ENCODE results near the gene MYBPHL.

MYBPHL gene

DNA sequence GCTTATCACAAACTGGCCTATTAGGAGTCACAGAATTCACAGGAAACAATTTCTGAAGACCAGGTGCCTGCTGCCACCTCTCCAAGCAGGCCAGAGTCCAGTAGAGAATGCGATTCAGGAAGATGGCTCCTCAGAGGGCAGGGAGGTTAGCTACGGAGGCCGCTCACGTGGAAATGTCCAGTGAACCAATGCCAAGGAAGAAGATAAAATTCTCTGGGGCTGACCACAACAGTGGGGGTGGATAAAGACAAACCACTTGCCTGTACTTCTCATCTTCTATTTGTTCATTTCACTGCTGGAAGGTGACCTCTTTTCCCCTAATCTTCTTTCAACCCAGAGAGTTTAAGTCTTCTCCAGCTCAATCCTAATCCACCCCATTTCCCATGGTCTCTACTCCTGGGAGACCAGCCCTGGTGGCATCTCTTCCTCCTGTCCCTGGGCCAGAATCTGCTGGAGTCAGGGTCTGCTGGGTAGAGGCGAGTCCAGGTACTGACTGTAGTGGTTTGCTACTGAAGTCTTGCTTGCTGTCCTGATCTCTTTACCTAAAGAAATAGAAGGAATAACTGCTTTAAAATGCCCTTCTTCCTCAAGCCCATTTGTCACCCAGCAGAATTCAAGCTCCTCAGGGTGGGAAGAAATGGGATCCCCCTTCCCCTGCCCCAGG is 27.1 kb downstream of the MYBPHL start:
- DNase-seq (ENCODE audit: low spot score), result no peak

- DNase-seq (ENCODE audit: low spot score), result peak; percentile 84
Observed at GRCh38 chr1:109277434-109278204, 29.2 kb downstream of the MYBPHL start.

- DNase-seq (ENCODE audit: low spot score), result peak; percentile 51
Observed at GRCh38 chr1:109275706-109276345, 31.0 kb downstream of the MYBPHL start.

- no peak for DNase-seq (ENCODE audit: low spot score)
Observed at GRCh38 chr1:109274533-109275476, 32.0 kb downstream of the MYBPHL start.

- DNase-seq (ENCODE audit: low spot score), result no peak
Observed at GRCh38 chr1:109273570-109274288, 33.1 kb downstream of the MYBPHL start.

DNA sequence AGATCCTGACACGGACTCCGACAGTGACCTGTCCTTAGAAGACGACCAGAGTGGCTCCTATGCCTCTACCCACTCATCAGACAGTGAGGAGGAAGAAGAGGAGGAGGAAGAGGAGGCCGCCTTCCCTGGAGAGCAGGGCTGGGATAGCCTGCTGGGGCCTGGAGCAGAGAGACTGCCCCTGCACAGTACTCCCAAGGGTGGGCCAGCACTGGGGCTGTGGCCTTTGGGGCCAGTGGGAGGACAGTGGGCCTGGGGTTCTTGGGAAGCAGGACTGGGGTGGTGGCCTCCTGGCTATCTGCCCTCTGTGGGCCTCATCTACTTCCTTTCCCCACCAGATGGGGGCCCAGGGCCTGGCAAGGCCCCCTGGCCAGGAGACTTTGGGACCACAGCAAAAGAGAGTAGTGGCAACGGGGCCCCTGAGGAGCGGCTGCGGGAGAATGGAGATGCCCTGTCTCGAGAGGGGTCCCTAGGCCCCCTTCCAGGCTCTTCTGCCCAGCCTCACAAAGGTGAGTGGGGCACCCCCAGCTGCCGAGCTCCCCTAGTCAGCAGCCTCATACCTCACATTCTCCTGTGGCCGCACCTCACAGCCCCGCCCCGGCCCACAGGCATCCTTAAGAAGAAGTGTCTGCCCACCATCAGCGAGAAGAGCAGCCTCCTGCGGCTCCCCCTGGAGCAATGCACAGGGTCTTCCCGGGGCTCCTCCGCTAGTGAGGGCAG is 33.8 kb downstream of the MYBPHL start:
- DNase-seq (ENCODE audit: low spot score), result no peak

DNA sequence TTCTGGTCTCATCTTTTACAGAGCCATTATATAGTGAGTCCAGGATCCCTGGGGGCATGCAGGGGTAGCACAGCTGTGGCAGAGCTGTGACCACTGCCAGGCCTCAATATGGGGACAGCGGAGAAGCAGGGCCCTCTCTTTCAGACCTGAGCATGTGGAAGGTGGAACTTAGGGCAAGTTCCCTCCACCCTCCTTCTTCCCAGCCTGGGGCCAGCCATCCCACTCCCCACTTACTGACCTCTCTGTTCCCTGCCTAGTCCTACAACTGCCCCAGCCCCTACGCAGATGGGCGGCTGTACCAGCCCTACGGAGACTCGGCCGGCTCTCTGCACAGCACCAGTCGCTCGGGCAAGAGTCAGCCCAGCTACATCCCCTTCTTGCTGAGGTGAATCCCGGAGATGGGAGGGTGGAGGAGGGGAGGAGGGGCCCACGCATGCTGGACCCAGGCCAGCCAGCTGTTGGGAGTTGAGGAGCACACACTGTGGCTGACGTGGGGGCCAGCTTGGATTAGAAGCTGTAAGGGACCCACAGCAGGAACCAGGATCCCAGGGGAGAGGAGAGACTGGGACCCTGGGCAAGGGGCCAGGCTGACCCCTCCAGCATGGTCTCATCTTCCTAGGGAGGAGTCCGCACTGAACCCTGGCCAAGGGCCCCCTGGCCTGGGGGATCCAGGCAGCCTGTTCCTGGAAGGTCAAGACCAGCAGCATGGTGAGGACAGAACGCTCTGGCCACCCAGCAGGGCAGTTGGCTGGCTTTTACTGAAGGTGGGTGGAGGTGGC is 34.6 kb downstream of the MYBPHL start:
- DNase-seq (ENCODE audit: low spot score), result no peak

DNA sequence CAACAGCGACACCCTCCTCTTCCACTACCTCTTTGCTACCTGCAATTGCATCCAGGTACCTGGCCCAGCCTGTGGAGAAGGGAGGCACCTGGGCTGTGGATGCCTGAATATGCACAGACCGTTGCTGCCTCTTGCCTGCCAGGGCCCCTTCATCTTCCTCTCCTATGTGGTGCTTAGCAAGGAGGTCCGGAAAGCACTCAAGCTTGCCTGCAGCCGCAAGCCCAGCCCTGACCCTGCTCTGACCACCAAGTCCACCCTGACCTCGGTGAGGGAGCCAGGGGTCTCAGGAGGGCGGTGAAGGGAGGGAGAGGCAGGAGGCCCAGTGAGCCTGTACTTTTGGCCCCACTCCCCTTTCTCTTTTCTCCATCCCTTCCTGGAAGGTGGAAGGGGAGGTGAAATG is 35.4 kb downstream of the MYBPHL start:
- DNase-seq (ENCODE audit: low spot score), result no peak

DNA sequence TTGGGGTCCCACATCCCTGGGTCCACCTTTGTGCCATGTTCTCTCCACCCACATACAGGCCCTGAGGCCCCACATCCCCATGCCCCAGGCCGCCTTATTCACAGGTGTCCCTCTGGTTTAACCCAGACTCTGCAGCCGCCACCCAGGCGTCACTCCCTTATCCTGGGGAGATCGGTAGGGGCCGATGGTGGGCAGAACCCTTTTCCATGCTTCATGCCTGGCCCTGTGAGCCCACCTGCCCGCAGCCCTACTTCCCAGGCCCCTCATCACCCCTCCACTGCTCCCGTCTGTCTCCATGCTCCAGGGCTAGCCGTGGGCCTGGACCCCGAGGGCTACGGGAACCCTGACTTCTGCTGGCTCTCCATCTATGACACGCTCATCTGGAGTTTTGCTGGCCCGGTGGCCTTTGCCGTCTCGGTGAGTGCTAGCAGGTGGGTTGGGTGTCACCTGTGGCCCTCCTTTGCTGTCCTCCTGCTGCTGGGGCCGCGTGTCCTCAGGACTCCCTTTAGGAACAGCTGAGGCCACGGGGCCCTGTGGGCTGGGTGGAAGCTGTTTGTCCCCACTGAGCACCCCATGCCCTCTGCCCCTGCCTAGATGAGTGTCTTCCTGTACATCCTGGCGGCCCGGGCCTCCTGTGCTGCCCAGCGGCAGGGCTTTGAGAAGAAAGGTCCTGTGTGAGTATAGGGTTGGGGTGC is 36.0 kb downstream of the MYBPHL start:
- no peak for DNase-seq (ENCODE audit: low spot score)

DNA sequence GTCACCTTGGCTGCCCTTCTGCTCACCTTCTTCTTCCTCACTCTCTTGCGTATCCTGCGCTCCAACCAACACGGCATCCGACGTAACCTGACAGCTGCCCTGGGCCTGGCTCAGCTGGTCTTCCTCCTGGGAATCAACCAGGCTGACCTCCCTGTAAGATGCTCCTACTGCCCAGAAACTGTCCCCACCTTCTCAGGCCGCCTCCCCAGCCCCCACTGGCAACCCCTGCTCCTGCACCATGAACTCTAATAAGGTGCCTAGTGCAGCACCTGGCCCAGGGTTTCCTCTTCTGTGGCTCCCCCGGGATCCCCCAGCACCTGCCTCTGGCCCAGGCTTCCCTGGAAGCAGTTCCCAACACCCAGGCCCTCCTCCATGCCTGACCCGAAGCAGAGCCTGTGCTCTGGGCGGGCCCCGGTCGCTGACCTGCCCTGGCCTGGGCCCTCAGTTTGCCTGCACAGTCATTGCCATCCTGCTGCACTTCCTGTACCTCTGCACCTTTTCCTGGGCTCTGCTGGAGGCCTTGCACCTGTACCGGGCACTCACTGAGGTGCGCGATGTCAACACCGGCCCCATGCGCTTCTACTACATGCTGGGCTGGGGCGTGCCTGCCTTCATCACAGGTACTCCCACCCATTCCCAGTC is 36.7 kb downstream of the MYBPHL start:
- DNase-seq (ENCODE audit: low spot score), result no peak

DNA sequence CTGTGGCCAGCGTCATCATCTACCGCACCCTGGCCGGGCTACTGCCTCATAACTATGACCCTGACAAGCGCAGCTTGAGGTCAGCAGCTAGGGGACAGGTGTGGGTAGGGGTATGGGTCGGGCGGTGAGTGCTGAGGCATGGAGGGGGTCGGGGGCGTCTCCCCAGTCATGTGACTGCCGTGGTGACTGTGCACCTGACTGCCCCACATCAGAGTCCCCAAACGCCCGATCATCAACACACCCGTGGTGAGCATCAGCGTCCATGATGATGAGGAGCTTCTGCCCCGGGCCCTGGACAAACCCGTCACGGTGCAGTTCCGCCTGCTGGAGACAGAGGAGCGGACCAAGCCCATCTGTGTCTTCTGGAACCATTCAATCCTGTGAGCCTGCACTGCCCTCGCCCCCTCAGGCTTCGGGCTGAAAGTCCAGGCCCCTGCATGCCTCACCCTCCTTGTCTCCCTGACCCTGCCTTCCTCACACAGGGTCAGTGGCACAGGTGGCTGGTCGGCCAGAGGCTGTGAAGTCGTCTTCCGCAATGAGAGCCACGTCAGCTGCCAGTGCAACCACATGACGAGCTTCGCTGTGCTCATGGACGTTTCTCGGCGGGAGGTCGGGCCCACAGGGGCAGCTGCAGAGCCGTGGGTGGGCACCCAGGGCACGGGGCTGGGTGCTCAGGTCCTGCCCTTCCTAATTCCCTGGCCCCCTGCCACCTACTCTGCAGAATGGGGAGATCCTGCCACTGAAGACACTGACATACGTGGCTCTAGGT is 37.4 kb downstream of the MYBPHL start:
- DNase-seq (ENCODE audit: low spot score), result no peak

DNA sequence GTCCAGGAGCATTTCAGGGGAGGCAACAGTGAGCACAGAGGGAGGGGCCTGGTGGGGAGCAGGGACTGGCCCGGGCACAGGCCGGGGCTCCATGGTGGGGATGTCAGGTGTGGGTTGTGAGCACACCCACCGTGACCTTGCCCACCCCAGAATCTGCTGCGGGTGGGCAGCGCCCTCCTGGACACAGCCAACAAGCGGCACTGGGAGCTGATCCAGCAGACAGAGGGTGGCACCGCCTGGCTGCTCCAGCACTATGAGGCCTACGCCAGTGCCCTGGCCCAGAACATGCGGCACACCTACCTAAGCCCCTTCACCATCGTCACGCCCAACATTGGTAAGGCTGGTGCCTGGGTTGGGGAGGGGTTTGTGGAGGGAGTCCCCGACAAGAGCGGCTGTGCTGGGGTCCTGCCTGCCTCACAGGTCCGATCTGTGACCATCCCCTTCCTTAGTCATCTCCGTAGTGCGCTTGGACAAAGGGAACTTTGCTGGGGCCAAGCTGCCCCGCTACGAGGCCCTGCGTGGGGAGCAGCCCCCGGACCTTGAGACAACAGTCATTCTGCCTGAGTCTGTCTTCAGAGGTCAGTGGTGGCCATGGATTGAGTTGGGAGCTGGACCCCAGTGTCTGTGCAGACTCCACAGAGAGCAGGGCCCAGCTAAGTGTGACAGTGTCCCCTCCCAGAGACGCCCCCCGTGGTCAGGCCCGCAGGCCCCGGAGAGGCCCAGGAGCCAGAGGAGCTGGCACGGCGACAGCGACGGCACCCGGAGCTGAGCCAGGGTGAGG is 38.2 kb downstream of the MYBPHL start:
- DNase-seq (ENCODE audit: low spot score), result no peak

- no peak for DNase-seq (ENCODE audit: low spot score)
Observed at GRCh38 chr1:109267743-109268300, 39.0 kb downstream of the MYBPHL start.

DNA sequence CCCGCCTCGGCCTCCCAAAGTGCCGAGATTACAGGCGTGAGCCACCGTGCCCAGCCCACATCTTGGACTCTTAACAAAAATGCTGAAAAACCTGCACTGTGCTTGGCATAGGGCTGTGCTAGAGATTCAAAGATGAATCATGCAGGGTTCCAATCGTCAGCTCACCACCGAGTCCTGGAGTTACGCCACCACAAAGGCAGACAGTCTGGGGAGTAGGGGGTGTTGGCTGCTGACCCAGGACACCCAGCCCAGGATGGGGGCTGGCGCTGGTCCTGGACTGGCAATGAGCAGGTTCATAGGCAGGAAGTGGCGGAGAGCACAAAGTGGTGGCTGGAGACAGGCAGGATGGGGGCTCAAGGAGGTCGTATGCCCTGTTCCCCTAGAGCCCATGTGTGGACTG is 39.8 kb downstream of the MYBPHL start:
- DNase-seq (ENCODE audit: low spot score), result peak; percentile 78

DNA sequence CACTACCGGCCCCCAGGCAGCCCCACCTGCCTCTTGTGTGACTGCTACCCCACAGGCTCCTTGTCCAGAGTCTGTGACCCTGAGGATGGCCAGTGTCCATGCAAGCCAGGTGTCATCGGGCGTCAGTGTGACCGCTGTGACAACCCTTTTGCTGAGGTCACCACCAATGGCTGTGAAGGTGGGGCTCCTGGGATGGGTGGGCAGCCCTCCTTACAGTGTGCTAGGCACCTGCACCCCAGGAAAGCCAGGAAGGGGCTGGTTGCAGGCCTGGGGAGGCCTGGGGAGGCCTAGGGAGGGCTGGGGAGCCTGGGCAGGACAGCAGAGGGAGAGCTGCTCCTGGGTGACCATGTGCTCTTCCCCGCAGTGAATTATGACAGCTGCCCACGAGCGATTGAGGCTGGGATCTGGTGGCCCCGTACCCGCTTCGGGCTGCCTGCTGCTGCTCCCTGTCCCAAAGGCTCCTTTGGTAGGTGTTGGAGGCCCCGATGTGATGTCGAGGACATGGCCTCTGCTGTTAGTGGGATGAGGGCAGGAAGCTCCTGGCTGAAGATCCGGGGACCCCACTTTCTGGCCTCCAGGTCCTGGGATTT is 41.0 kb downstream of the MYBPHL start:
- DNase-seq (ENCODE audit: low spot score), result no peak

GRCh38 chr1:109265016-109265415 is 41.8 kb downstream of the MYBPHL start:
- no peak for DNase-seq (ENCODE audit: low spot score)

DNA sequence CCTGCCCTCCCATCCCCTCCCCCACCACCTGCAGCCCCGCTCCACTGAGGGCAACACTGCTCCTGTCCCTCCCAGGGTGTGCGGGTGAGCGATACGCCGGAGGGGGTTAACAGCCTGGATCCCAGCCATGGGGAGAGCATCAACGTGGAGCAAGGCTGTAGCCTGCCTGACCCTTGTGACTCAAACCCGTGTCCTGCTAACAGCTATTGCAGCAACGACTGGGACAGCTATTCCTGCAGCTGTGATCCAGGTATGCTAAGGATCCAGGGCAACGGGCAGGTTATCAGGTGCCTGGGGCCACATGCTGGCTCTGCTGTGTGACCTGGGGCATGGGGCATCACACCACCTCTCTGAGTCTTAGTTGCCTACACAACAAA is 42.4 kb downstream of the MYBPHL start:
- no peak for DNase-seq (ENCODE audit: low spot score)

All from AG20443 (cell line).